Keratinocyte (primary cell): ENCODE data around the gene SLC1A4. TPM values are rescaled to one million over a fixed set of nuclear protein-coding genes. Genes with fewer than 3 reads are reported as not detected.

Experiments
- DNase-seq: peaks from one replicate; pipeline ENCODE4 v3.0.0-alpha.2; 2011; ENCODE audit warnings: low read depth, missing footprints, low spot score
- FAIRE-seq: peaks from 2 replicates; lab custom pipeline; 2011; peaks lifted over from hg19 to GRCh38; lab: Jason Lieb, UNC
- H2AFZ ChIP-seq: 2 replicates; pipeline ENCODE4 v1.6.0; 2012; ENCODE audit warnings: low read length, control low read depth, inconsistent platforms; ENCODE audit not compliant: control insufficient read depth
- H3K27ac ChIP-seq: 2 replicates; pipeline ENCODE4 v1.5.1; 2011; ENCODE audit warnings: low read length; ENCODE audit not compliant: control insufficient read depth, insufficient read depth
- H3K27me3 ChIP-seq: 3 replicates; pipeline ENCODE4 v1.6.0; 2011; ENCODE audit warnings: low read length; ENCODE audit not compliant: control insufficient read depth, insufficient read depth; ENCODE audit errors: extremely low read depth
- H3K36me3 ChIP-seq, 2 experiments: 2 replicates in 1 of 2; 3 replicates in 1 of 2; pipeline ENCODE4 v1.5.1; 2011; ENCODE audit warnings: low read length in 2 of 2, mild to moderate bottlenecking in 1 of 2; ENCODE audit not compliant: control insufficient read depth in 2 of 2, insufficient read depth in 2 of 2; ENCODE audit errors: extremely low read depth in 1 of 2
- H3K4me1 ChIP-seq: 3 replicates; pipeline ENCODE4 v1.5.1; 2011; ENCODE audit warnings: low read length; ENCODE audit not compliant: control insufficient read depth, insufficient read depth; ENCODE audit errors: extremely low read depth
- H3K4me2 ChIP-seq: 3 replicates; pipeline ENCODE4 v1.6.0; 2011; ENCODE audit warnings: low read depth, low read length; ENCODE audit not compliant: control insufficient read depth, insufficient read depth; ENCODE audit errors: extremely low read depth
- H3K4me3 ChIP-seq, 3 experiments: fragments of 200-600 bp in 1 of 3; sonication (generic) in 1 of 3; 2 replicates in 2 of 3; 3 replicates in 1 of 3; pipeline ENCODE4 v1.5.1; 2011 to 2016; ENCODE audit warnings: low read length in 3 of 3, mild to moderate bottlenecking in 3 of 3, control low read depth in 2 of 3, inconsistent platforms in 1 of 3, low read depth in 1 of 3, mixed read lengths in 1 of 3, mixed run types in 1 of 3, moderate library complexity in 1 of 3; ENCODE audit not compliant: control insufficient read depth in 2 of 3, insufficient read depth in 2 of 3; ENCODE audit errors: extremely low read depth in 1 of 3
- H3K79me2 ChIP-seq: 2 replicates; pipeline ENCODE4 v1.6.0; 2012; ENCODE audit warnings: low read length; ENCODE audit not compliant: control insufficient read depth, insufficient read depth
- H3K9ac ChIP-seq: 3 replicates; pipeline ENCODE4 v1.6.0; 2011; ENCODE audit warnings: low read length; ENCODE audit not compliant: control insufficient read depth, insufficient read depth; ENCODE audit errors: extremely low read depth
- H3K9me1 ChIP-seq: 3 replicates; pipeline ENCODE4 v1.6.0; 2011; ENCODE audit warnings: low read length; ENCODE audit not compliant: control insufficient read depth, insufficient read depth; ENCODE audit errors: extremely low read depth
- H3K9me3 ChIP-seq: 2 replicates; pipeline ENCODE4 v1.5.1; 2012; ENCODE audit warnings: low read depth, low read length; ENCODE audit not compliant: control insufficient read depth
- H4K20me1 ChIP-seq: 3 replicates; pipeline ENCODE4 v1.6.0; 2011; ENCODE audit warnings: low read length; ENCODE audit not compliant: control insufficient read depth, insufficient read depth; ENCODE audit errors: extremely low read depth
- EZH2 ChIP-seq: IDR thresholded peaks from one replicate; pipeline ENCODE4 v1.6.1; 2012; ENCODE audit warnings: inconsistent platforms, mild to moderate bottlenecking, low read length, moderate library complexity
- dilution Hi-C: fragments of 300-500 bp; cut with MboI; formaldehyde crosslinking; loops from one replicate; pipeline ENCODE4 v1.7.0; 2020; ENCODE audit warnings: low sequenced_read_pairs; ENCODE audit not compliant: extremely low pct_ligation_motif_present
- polyA plus RNA-seq, 5 experiments: library from polyadenylated mRNA; depleted of rRNA in 3 of 5; stranded (reverse) in 3 of 5; stranded (forward) in 1 of 5; unstranded in 1 of 5; fragments of >200 nt; gene quantifications; 1 replicate in 1 of 5; 2 replicates in 3 of 5; 3 replicates in 1 of 5; pipeline versions ENCODE4 v1.2.1 to v1.2.3, GENCODE V29; 2011 to 2012; ENCODE audit warnings: missing spikeins in 2 of 5, low read depth in 1 of 5, low replicate concordance in 1 of 5
- TF ChIP-seq, protein P1 (sequence below), 3 experiments: IDR thresholded peaks in 1 of 3; conservative IDR thresholded peaks in 1 of 3; optimal IDR thresholded peaks in 1 of 3; 2 replicates in 2 of 3; 3 replicates in 1 of 3; pipeline versions ENCODE3 to v1.5.1; 2011; ENCODE audit warnings: low read length in 3 of 3, mild to moderate bottlenecking in 3 of 3, moderate library complexity in 2 of 3, control low read depth in 1 of 3, inconsistent platforms in 1 of 3; ENCODE audit not compliant: insufficient read depth in 2 of 3; ENCODE audit errors: extremely low read depth in 1 of 3

The SLC1A4 gene
- polyA plus RNA-seq, 1 donor (not counting 4 experiments of a cell fraction or from before 2014, with no cell fraction given): 8.2 TPM

DNA sequence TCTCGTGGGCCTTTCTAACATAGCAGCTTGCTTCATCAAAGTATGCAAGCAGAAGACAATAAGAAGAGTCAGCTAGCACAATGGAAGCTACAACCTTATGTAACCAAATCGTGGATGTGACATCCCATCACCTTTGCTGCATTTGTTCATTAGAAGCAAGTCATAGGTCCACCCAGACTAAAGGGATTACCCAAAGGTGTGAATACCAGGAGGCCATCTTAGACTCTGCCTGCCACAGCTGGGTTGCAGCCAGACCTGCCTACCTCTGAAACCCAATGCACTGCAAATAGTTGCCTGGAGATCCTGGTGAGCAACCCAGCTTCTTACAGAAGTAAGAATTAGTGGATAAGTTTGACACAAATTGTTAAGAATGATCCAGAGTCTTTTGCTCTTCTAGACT is 10.6 kb downstream of the SLC1A4 start:
- Histone ChIP-seq H3K4me1 (no peaks in the 10 kb centered on the region), H3K27me3 (no peaks in the 10 kb centered on the region), H4K20me1 (no peaks in the 10 kb centered on the region), H3K9ac (no peak overlapping the region), H3K9me3 (no peaks in the 10 kb centered on the region), H3K79me2 (no peaks in the 10 kb centered on the region), H3K27ac (no peak overlapping the region), H3K4me3 (no peak overlapping the region), H2AFZ (no peak overlapping the region), H3K36me3 (peaks cover 5 to 8% of the 10 kb centered on the region in 2 experiments), H3K9me1 (no peaks in the 10 kb centered on the region), H3K4me2 (no peak overlapping the region)
- DNase-seq (no peak), FAIRE-seq (no peak)
- dilution Hi-C loops: no loop called here
- no peak for TF ChIP-seq EZH2
- TF ChIP-seq, protein P1, sequence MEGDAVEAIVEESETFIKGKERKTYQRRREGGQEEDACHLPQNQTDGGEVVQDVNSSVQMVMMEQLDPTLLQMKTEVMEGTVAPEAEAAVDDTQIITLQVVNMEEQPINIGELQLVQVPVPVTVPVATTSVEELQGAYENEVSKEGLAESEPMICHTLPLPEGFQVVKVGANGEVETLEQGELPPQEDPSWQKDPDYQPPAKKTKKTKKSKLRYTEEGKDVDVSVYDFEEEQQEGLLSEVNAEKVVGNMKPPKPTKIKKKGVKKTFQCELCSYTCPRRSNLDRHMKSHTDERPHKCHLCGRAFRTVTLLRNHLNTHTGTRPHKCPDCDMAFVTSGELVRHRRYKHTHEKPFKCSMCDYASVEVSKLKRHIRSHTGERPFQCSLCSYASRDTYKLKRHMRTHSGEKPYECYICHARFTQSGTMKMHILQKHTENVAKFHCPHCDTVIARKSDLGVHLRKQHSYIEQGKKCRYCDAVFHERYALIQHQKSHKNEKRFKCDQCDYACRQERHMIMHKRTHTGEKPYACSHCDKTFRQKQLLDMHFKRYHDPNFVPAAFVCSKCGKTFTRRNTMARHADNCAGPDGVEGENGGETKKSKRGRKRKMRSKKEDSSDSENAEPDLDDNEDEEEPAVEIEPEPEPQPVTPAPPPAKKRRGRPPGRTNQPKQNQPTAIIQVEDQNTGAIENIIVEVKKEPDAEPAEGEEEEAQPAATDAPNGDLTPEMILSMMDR (optimal IDR thresholded peaks at IDR 0.05 in 1 of 3, IDR thresholded peaks at IDR 0.05 in 1 of 3, conservative IDR thresholded peaks at IDR 0.05 in 1 of 3; ENCODE audit: extremely low read depth in 1 of 3, insufficient read depth in 2 of 3, low read length in 3 of 3): no peak

DNA sequence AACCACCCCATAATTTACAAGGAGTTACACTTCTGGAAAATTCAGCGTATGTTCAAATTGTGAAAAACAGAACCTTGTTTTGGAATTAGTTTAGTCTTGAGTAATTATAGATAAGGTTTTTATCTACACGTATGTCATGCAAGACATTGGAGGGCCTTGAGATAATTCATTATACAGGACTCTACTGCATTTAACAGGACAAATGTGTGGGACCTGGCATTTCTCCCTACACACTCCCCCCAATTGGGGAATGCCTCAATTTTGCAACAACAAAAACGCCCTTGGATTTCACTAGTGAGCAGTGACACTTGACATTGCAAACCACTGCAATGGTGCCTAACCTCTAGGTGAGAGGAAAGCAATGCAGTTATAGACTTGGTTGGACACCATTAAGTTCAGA is 11.4 kb downstream of the SLC1A4 start:
- Histone ChIP-seq H3K27me3 (no peaks in the 10 kb centered on the region), H3K4me3 (no peak overlapping the region), H2AFZ (no peak overlapping the region), H3K4me2 (no peak overlapping the region), H3K4me1 (no peaks in the 10 kb centered on the region), H3K36me3 (peaks cover 5 to 13% of the 10 kb centered on the region in 2 experiments), H3K79me2 (no peaks in the 10 kb centered on the region), H3K9ac (no peak overlapping the region), H3K9me3 (no peaks in the 10 kb centered on the region), H3K9me1 (no peaks in the 10 kb centered on the region), H3K27ac (no peak overlapping the region), H4K20me1 (no peaks in the 10 kb centered on the region)
- TF ChIP-seq, protein P1 (optimal IDR thresholded peaks at IDR 0.05 in 1 of 3, IDR thresholded peaks at IDR 0.05 in 1 of 3, conservative IDR thresholded peaks at IDR 0.05 in 1 of 3; ENCODE audit: extremely low read depth in 1 of 3, insufficient read depth in 2 of 3, low read length in 3 of 3): no peak
- no peak for TF ChIP-seq EZH2
- dilution Hi-C loops: no loop called here
- no peak for DNase-seq
- FAIRE-seq: no peak
